Epithelial cell of proximal tubule (primary cell): ENCODE measurements around the gene RNU1-3. TPM values are rescaled to one million over a fixed set of nuclear protein-coding genes. Genes with fewer than 3 reads are reported as not detected.
"Not testable (repeated sequence)": the region's sequence is repeated elsewhere in the genome, so short reads cannot be mapped to it uniquely, and the experiment has no call there.

Experiments used
- DNase-seq: peaks from one replicate; pipeline ENCODE4 v3.0.0-alpha.2; 2011; ENCODE audit warnings: low read depth
- H3K4me3 ChIP-seq: 2 replicates; pipeline ENCODE4 v1.5.1; 2011; ENCODE audit warnings: low read depth, mild to moderate bottlenecking, low read length
- total RNA-seq: library from RNA; depleted of rRNA; stranded (reverse); fragments of >200 nt; gene quantifications from 2 replicates; pipeline ENCODE4 v1.2.3, GENCODE V29; 2015
- TF ChIP-seq, protein P1 (sequence below): conservative IDR thresholded peaks from 2 replicates; pipeline ENCODE4 v1.5.1; 2012; ENCODE audit warnings: low read depth, mild to moderate bottlenecking, low read length

RNU1-3 gene
- total RNA-seq, 1 donor from 2014 or later, result under 0.01 TPM

DNA sequence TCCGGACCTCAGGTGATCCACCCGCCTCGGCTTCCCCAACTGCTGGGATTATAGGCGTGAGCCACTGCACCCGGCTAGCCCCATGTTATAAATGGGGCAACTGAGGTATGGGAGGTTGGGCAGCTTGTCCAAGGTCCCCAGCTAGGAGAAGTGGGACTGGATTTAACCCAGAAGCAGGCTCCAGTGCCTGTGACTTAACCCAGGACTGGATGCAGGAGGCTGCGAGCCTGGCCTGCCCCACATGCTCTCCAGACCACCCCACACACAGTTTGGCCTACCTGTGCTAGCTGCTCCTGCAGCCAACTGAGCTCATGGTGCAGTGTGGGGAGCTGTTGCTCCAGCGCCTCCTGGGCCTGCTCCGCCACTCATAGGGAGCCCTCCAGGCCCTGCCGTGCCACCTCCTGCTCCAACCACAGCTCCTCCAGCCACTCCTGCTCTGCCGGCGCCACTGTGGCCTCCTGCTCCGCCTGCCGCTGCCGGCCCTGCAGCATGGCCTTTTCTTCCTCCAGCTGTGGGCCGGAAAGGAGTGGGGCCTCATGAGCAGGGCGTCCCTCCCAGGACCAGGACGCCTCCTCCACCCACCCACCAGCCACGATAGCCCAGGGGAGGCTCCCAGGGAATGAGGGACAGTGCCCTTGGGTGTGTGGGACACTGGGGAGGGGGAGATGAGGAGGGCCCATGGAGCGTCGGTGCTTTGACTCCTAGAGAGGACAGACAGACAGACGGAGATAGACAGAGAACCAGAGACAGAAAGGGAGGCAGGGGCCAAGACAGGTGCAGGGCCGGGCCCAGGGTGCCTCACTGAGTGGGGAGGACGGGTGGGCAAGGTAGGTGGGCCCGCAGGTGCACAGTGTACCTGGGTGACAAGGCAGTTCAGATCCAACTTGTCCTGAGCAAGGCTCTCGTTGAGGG, 41.0 kb downstream of the RNU1-3 start:
- H3K4me3 ChIP-seq, result no peak overlapping the region
- no peak for DNase-seq
- TF ChIP-seq, protein P1, sequence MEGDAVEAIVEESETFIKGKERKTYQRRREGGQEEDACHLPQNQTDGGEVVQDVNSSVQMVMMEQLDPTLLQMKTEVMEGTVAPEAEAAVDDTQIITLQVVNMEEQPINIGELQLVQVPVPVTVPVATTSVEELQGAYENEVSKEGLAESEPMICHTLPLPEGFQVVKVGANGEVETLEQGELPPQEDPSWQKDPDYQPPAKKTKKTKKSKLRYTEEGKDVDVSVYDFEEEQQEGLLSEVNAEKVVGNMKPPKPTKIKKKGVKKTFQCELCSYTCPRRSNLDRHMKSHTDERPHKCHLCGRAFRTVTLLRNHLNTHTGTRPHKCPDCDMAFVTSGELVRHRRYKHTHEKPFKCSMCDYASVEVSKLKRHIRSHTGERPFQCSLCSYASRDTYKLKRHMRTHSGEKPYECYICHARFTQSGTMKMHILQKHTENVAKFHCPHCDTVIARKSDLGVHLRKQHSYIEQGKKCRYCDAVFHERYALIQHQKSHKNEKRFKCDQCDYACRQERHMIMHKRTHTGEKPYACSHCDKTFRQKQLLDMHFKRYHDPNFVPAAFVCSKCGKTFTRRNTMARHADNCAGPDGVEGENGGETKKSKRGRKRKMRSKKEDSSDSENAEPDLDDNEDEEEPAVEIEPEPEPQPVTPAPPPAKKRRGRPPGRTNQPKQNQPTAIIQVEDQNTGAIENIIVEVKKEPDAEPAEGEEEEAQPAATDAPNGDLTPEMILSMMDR, result no peak

DNA sequence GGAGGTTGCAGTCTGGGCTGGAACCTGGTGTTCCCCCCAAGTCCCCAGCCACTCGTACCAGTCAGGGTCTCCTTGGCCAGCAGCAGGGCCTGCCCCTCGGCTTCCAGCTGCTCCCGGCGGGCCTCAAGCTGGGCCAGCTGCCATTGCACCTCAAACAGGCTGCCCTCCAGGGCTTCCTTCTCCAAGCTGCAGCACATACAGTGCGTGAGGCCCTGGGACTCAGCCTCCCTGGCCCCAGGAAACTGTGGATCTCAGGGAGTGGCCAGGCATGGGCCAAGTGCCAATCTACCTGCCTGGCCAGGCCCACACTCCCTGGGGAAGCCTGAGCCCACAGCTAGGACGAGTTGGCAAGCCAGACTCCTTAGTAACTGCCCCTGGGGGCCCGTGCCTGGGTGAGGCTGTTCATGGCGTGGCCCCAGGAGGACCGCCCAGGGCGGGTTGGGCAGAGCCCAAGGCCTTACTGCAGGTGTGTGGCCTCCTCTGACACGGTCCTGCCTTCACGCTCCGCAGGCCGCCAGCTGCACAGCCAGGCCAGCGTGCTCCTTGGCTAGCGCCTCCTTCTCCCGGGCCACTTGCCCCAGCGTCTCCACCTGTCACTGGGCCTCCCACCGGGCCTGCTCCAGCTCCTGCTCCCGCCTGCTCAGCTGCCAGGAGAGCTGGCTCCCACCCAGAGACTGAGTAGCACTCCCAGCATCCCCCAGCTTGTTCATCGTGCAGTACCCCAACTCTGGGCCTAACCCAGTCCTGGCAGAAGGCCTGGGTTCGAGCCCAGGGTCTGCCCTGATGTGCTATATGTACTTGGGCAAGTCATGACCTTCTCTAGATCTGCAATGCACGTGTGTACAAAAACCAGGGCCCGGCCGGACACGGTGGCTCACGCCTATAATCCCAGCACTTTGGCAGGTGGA, 42.7 kb downstream of the RNU1-3 start:
- H3K4me3 ChIP-seq, DNase-seq: not testable (repeated sequence)

DNA sequence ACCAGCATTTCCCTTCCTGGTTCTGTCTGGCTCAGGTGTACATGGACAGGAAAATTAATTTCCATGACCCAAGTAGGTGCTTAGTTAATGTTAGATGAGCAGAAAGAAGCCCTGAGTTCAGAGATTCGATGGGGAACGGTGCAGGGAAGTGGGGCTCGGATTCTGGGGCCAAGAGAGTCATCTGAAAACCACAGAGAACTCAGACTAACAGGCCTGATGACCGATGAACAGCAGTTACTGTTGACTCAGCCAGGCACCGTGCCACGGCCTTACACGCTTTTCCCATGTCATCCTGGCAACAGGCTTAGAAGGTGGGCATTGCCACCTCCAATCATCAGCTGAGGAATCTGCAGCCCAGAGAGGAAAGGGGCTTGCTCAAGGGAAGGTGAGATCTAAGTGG, 43.4 kb downstream of the RNU1-3 start:
- H3K4me3 ChIP-seq, DNase-seq: not testable (repeated sequence)

DNA sequence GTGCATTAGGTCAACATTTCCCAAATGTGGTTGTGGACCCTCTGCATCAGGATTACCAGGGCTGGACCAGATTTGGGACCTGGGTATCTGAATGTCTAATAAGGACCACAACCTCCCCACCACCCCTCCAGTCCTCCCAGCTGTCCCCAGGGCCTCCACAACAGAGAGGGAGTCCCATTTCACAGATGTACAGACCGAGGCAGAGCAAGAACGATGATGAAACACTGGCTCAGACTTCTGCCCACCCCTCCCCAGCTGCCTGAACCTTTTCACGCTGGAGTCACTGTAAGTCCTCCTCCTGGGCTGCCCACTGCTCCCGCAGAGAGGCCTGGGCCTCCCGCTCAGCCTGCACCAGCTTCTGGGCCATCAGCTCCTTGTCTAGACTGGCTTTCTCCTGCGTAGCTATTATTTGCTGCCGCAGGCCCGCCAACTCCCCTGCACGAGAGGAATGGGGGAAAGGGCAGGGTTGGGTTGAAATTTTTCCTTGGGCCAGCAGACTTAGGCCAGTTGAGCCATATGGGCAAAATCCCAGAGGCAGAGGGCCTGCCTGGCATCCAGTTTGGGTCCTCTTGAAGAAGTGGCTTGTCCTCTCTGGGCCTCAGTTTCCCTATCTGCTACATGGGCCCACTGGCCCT, 45.0 kb downstream of the RNU1-3 start:
- DNase-seq, H3K4me3 ChIP-seq: not testable (repeated sequence)

DNA sequence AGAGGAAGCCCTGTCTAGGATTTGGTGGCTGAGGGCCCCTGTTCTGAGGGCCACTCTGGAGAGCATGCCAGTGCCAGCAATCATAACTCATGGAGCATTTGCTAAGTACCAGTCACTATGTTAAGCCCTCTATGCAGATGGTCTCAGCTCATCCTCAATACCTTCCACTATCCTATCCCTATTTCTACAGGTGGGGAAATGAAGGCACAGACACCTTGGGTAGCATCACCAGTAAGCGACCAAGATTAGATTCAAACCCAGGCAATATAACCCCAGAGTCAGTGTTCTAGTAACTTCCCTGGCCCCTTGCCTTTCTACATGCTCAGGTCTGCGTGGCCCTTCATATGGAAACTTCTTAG, 45.5 kb downstream of the RNU1-3 start:
- DNase-seq, result no peak
- H3K4me3 ChIP-seq, result no peak overlapping the region
- TF ChIP-seq, protein P1, result no peak

DNA sequence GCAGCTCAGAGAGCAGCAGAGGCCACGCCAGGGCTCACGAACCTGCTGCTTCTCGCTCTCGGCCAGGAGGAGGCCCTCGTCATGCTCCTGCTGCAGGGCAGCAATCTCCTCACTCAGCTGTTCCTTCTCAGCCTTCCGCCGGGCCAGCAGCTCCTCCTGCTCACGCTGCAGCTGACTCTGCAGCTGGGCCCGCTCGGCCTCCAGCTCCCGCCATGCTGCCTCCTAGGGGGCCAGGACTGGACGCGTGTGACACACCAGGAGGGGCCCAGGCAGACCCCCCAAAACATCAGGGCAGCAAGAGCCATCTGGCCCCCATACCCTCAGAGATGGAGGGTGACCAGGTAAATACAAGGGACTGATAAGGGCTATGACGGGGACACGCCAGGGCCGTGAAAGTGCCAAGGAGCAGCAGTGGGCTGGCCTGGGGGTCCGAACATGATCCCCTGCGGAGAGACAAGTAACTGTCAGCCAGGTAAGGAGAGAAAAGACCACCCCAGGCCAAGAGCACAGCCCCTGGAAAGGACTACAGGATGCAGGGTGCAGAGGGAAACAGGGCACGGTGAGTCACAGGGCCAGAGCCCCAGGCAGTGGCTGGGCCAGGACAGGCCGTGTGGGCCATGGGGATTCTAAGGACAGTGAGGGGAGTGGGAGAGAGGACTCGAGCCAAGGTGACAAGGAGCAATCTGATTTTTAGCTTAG, 46.8 kb downstream of the RNU1-3 start:
- not testable (repeated sequence) for DNase-seq, H3K4me3 ChIP-seq

DNA sequence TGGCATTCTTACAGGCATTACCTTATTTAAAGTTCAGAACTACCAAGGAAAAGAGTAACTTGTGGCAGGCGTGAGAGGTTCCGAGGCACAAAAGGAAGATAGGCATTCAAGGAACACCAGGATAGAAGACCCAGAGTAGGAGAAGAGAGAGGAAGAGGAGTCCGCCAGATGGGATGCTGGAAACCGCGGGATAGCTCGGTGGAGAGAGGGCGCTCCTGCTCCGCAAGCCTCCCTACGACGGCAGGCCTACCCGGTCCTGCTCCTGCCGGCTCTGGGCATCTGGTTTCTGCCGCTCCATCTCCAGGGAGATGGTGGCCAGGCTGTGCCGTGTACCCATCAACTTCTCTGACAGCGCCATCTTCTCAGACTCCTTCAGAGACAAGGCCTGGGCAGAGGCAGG, 48.0 kb downstream of the RNU1-3 start:
- no peak for DNase-seq
- TF ChIP-seq, protein P1, result no peak

DNA sequence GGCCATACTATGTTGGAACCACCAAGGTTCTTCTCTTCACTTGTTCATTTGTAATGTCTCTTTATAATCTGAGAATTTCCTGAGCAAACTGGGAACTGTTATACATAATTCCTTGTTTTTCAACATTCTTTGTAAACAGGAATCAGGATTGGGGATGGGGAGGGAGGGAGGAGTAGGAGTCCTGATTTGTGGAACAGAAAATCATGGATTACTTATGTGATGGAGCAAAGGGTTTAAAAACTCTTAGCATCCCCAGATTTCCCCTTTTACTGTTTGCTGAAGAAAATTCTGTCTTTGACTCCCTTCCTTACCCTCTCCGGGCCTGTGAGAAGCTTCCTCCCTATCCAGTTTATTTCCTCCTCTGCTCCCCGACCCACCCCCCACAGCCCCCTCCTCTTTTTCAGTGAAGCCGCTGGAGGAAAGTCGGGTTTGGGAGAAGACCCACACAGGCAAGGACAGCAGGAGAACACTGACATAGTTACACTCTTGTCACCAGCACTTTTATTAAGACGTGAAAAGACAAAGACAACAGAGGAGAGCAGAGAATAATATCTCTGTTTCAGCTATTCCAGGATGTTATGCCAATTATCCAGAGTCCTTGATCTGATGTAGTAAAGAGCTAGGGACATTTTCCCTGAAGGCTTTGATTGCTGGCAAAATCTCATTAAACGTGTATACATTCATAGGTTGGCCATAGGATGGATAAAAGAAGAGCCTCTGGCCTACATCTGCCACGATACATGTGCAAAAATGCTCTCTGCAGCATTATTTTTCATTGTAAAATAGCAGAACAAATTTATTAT, 48.8 kb downstream of the RNU1-3 start:
- no peak overlapping the region for H3K4me3 ChIP-seq
- no peak for DNase-seq
- TF ChIP-seq, protein P1, result no peak

More for the DNA sequence above, 48.0 kb downstream of the RNU1-3 start:
- H3K4me3 ChIP-seq, result no peak overlapping the region
